K562 (cell line): Measurements from ENCODE around the gene RBM25. TPM values are rescaled to one million over a fixed set of nuclear protein-coding genes. Genes with fewer than 3 reads are reported as not detected.
A peak's percentile ranks its signal among the peaks of the same experiment; 100 is the strongest.

Experiments
- ATF7 ChIP-seq: fragments of 450-650 bp; IDR thresholded peaks from 2 replicates; pipeline ENCODE4 v1.7.1; 2014; ENCODE audit warnings: mild to moderate bottlenecking, moderate library complexity
- COPS2 ChIP-seq: fragments of 450-650 bp; conservative IDR thresholded peaks from 2 replicates; pipeline ENCODE4 v1.6.1; 2016; ENCODE audit warnings: mild to moderate bottlenecking, moderate library complexity
- CREB5 ChIP-seq: fragments of 250-450 bp; sonication (Bioruptor Pico); IDR thresholded peaks from 2 replicates; pipeline ENCODE4 v1.5.0; 2020; ENCODE audit warnings: mild to moderate bottlenecking
- CXXC5 ChIP-seq: fragments of 250-450 bp; sonication (Bioruptor Pico); IDR thresholded peaks from 2 replicates; pipeline ENCODE4 v1.8.0; 2022; ENCODE audit warnings: inconsistent platforms, mild to moderate bottlenecking, moderate library complexity
- ETV1 ChIP-seq: fragments of 450-650 bp; conservative IDR thresholded peaks from 2 replicates; pipeline ENCODE4 v1.6.1; 2016; ENCODE audit warnings: missing genetic modification characterization, control low read depth, low read depth, missing compliant biosample characterization
- FOXK1 ChIP-seq: sonication (generic); formaldehyde crosslinking; IDR thresholded peaks from 2 replicates; pipeline ENCODE4 v1.8.0; 2022; ENCODE audit warnings: missing genetic modification reagents, mild to moderate bottlenecking, borderline replicate concordance
- GABPB1 ChIP-seq: sonication (generic); formaldehyde crosslinking; IDR thresholded peaks from 2 replicates; pipeline ENCODE4 v1.8.0; 2022; ENCODE audit warnings: mild to moderate bottlenecking, missing genetic modification reagents
- HCFC1 ChIP-seq: IDR thresholded peaks from 2 replicates; pipeline ENCODE4 v1.6.1; 2012; ENCODE audit warnings: low read depth, low read length, improper control_type of control experiment
- HMGN3 ChIP-seq: IDR thresholded peaks from 2 replicates; pipeline ENCODE4 v1.6.1; 2011; ENCODE audit warnings: borderline replicate concordance, low read depth, mild to moderate bottlenecking, mixed read lengths, low read length; ENCODE audit not compliant: insufficient read length; ENCODE audit errors: extremely low read depth
- HNRNPLL ChIP-seq: fragments of 200-400 bp; formaldehyde crosslinking; IDR thresholded peaks from 2 replicates; pipeline ENCODE4 v1.6.1; 2017; ENCODE audit warnings: low read length, low read depth, mild to moderate bottlenecking; ENCODE audit not compliant: poor library complexity, severe bottlenecking
- KDM5B ChIP-seq: fragments of 200-600 bp; sonication (generic); IDR thresholded peaks from 2 replicates; pipeline ENCODE4 v1.6.1; 2012; ENCODE audit warnings: low read depth, mild to moderate bottlenecking, moderate library complexity, low read length, control low read depth, inconsistent platforms; ENCODE audit not compliant: insufficient replicate concordance
- NCOR1 ChIP-seq: fragments of 450-650 bp; IDR thresholded peaks from 2 replicates; pipeline ENCODE4 v1.6.1; 2016; ENCODE audit warnings: mild to moderate bottlenecking, moderate library complexity
- NFATC3 ChIP-seq: fragments of 450-650 bp; IDR thresholded peaks from 2 replicates; pipeline ENCODE4 v1.6.1; 2017; ENCODE audit warnings: mild to moderate bottlenecking
- NR2C1 ChIP-seq, 2 experiments: fragments of 450-650 bp; IDR thresholded peaks; 2 replicates each; pipeline ENCODE4 v1.6.1; 2017; ENCODE audit warnings: mild to moderate bottlenecking in 2 of 2, antibody characterized with exemption in 1 of 2, inconsistent platforms in 1 of 2, missing compliant biosample characterization in 1 of 2, missing genetic modification characterization in 1 of 2
- PHB ChIP-seq: fragments of 250-450 bp; sonication (Bioruptor Pico); IDR thresholded peaks from 2 replicates; pipeline ENCODE4 v1.5.0; 2021
- POLR2AphosphoS5 ChIP-seq: IDR thresholded peaks from 2 replicates; pipeline ENCODE4 v1.6.1; 2011; ENCODE audit warnings: mild to moderate bottlenecking, low read depth, low read length, moderate library complexity; ENCODE audit not compliant: control insufficient read depth, insufficient read depth
- POLR3G ChIP-seq: IDR thresholded peaks from 2 replicates; pipeline ENCODE4 v1.6.1; 2011; ENCODE audit not compliant: insufficient read length, insufficient replicate concordance; ENCODE audit errors: extremely low read depth
- RBM17 ChIP-seq: fragments of 200-400 bp; formaldehyde crosslinking; IDR thresholded peaks from 2 replicates; pipeline ENCODE4 v1.6.1; 2017; ENCODE audit warnings: low read depth, mild to moderate bottlenecking, low read length, borderline replicate concordance
- SMAD4 ChIP-seq: fragments of 250-450 bp; sonication (Bioruptor Pico); conservative IDR thresholded peaks from 2 replicates; pipeline ENCODE4 v1.8.0; 2021; ENCODE audit warnings: inconsistent platforms, mild to moderate bottlenecking, moderate library complexity
- TBP ChIP-seq: optimal IDR thresholded peaks from 2 replicates; pipeline ENCODE3; 2011; ENCODE audit warnings: low read depth, low read length, improper control_type of control experiment
- TEAD1 ChIP-seq, 2 experiments: fragments of 450-650 bp in 1 of 2; sonication (generic) in 1 of 2; formaldehyde crosslinking; IDR thresholded peaks; 2 replicates each; pipeline versions ENCODE4 v1.4.0 to v1.8.0; 2020 to 2022; ENCODE audit warnings: mild to moderate bottlenecking in 2 of 2, missing genetic modification reagents in 1 of 2
- ZNF280A ChIP-seq: fragments of 450-650 bp; IDR thresholded peaks from 2 replicates; pipeline ENCODE4 v1.6.1; 2018; ENCODE audit warnings: mild to moderate bottlenecking, low read depth; ENCODE audit not compliant: partially characterized antibody
- ZNF324 ChIP-seq: fragments of 250-450 bp; sonication (Bioruptor Pico); IDR thresholded peaks from 2 replicates; pipeline ENCODE4 v1.4.0; 2020; ENCODE audit warnings: mild to moderate bottlenecking
- ZNF699 ChIP-seq: fragments of 250-450 bp; sonication (Bioruptor Pico); IDR thresholded peaks from 2 replicates; pipeline ENCODE4 v1.8.0; 2021; ENCODE audit warnings: mild to moderate bottlenecking, moderate library complexity; ENCODE audit not compliant: insufficient replicate concordance
- polyA plus RNA-seq, 8 experiments: library from polyadenylated mRNA; depleted of rRNA in 4 of 8; stranded (reverse) in 5 of 8; unstranded in 3 of 8; fragments of >200 nt; fragmentation: Nextera tagmentation in 2 of 8; fragmentation: Illumina TruSeq in 1 of 8; extraction: Ambion mirVana in 2 of 8; extraction: Trizol in 1 of 8; gene quantifications; 2 replicates each; pipeline versions ENCODE4 v1.2.1 to v1.2.3, GENCODE V29; 2011 to 2014; ENCODE audit warnings: inconsistent platforms in 1 of 8, missing spikeins in 1 of 8
- total RNA-seq, 7 experiments: library from RNA; depleted of rRNA in 6 of 7; stranded (reverse); fragments of >200 nt in 6 of 7; fragmentation: Illumina TruSeq in 2 of 7; extraction: Trizol in 2 of 7; gene quantifications; 2 replicates each; pipeline versions ENCODE4 v1.2.1 to v1.2.3, GENCODE V29; 2011 to 2021; ENCODE audit warnings: low replicate concordance in 1 of 7

Gene RBM25
- total and polyA plus RNA-seq, 9 of the 15 experiments (the other 6 are each of a cell fraction or from before 2014, with no cell fraction given) = 28.6 to 80.1 (median 48.1) TPM

DNA sequence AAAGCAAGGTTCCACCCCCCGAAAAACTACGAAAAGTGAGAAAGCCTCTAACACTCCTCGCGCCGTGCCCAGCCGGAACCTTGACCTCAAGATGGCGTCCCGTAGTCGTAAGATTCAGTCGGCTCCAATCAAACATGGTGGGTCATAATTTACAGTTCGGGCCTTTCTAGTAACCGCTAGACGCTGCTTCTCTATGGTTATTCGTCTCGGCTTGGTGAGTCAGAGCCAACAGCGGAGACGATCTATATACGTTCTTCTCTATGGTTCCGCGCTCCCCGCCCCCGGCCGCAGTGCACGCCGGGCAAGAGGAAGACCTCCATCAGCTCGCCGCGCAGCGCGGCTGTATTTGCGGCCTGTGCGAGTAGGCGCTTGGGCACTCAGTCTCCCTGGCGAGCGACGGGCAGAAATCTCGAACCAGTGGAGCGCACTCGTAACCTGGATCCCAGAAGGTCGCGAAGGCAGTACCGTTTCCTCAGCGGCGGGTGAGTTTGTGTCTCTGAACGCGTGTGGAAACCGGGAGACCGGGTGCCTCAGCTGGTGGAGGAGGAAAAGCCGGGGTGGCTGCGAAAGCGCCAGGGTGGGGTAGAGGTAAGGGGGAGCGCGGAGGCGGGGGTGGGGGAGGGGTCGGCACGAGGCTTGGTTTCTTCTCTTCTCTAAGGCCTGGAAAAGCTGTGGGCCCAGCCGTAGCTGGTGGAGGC lies at the start of gene RBM25 (continued):
- TF ChIP-seq SMAD4 (CRISPR knock-in tag) = peak; percentile 67; the same call in 1 of the 2 replicates
- TF ChIP-seq ETV1 = peak; percentile 0; the same call in 1 of the 2 replicates
- no peak for TF ChIP-seq COPS2
- TF ChIP-seq HNRNPLL = peak; percentile 49
- TF ChIP-seq ZNF699 (CRISPR knock-in tag) = no peak
- TF ChIP-seq POLR2AphosphoS5 = peak; percentile 95
- TF ChIP-seq NCOR1 = peak; percentile 47; the same call in 1 of the 2 replicates
- TF ChIP-seq PHB (CRISPR knock-in tag) = no peak
- peak; percentile 68; the same call in 1 of the 2 replicates for TF ChIP-seq GABPB1
- peak; percentile 82 for TF ChIP-seq NR2C1 (IDR thresholded peaks at IDR 0.05)
- peak; percentile 87 for TF ChIP-seq NR2C1 (tag; IDR thresholded peaks at IDR 0.05)
- peak in 1 of 2 experiments; percentile 53; a peak in 1 of 4 replicates for TF ChIP-seq TEAD1 (CRISPR knock-in tag; IDR thresholded peaks at IDR 0.05)
- no peak for TF ChIP-seq POLR3G
- TF ChIP-seq ATF7 = peak; percentile 80
- peak; percentile 34 for TF ChIP-seq HMGN3
- TF ChIP-seq RBM17 = no peak
- no peak for TF ChIP-seq CREB5 (CRISPR knock-in tag)
- TF ChIP-seq HCFC1 = peak; percentile 67
- no peak for TF ChIP-seq NFATC3
- peak; percentile 94 for TF ChIP-seq KDM5B
- TF ChIP-seq FOXK1 (CRISPR knock-in tag) = 0 out of 2 replicates have a peak, but pooled peaks have one; percentile 65
- no peak for TF ChIP-seq ZNF324
- peak; percentile 81 for TF ChIP-seq CXXC5 (CRISPR knock-in tag)
- no peak for TF ChIP-seq ZNF280A
- TF ChIP-seq TBP = peak; percentile 94
